A549 (cell line): ENCODE results near the gene C10orf90. TPM values are rescaled to one million over a fixed set of nuclear protein-coding genes. Genes with fewer than 3 reads are reported as not detected.

Experiments
- ATAC-seq, 2 experiments: fragments of 200-7000 bp in 1 of 2; fragments of >200 bp in 1 of 2; cut with Nextera tagmentation in 1 of 2; cut with Tn5 transposase in 1 of 2; 3 replicates each; pipeline versions ENCODE4 v1.8.0 to v1.9.1; 2018 to 2020; ENCODE audit warnings: mild to moderate bottlenecking in 1 of 2, moderate library complexity in 1 of 2
- CTCF ChIA-PET: fragments of 300-600 bp; sonication (Branson Sonifier 250); formaldehyde crosslinking; extraction: SDS; loops from one replicate; lab custom pipeline; 2021; ENCODE audit warnings: antibody characterized with exemption, inconsistent platforms; lab: Yijun Ruan, JAX
- POLR2A ChIA-PET: fragments of 350-600 bp; formaldehyde crosslinking; extraction: SDS; loops from one replicate; lab custom pipeline; 2021; ENCODE audit warnings: antibody characterized with exemption, inconsistent platforms; lab: Yijun Ruan, JAX
- DNase-seq, 2 experiments: peaks; one replicate each; pipeline versions ENCODE4 v3.0.0 to v3.0.0-alpha.2; 2011 to 2016; ENCODE audit warnings: low read depth in 1 of 2, low spot score in 1 of 2
- FAIRE-seq: peaks from 2 replicates; lab custom pipeline; 2011; peaks lifted over from hg19 to GRCh38; lab: Jason Lieb, UNC
- H3K27ac ChIP-seq, 2 experiments: fragments of >200 bp; sonication (Bioruptor Twin); formaldehyde crosslinking; 3 replicates each; pipeline ENCODE4 v1.5.1; 2016 to 2017
- H3K4me1 ChIP-seq: fragments of >200 bp; sonication (Bioruptor Twin); formaldehyde crosslinking; 3 replicates; pipeline ENCODE4 v1.6.1; 2016
- H3K4me2 ChIP-seq: fragments of >200 bp; sonication (Bioruptor Twin); formaldehyde crosslinking; 3 replicates; pipeline ENCODE4 v1.6.1; 2016
- H3K4me3 ChIP-seq: fragments of >200 bp; sonication (Bioruptor Twin); formaldehyde crosslinking; 3 replicates; pipeline ENCODE4 v1.5.1; 2016
- H3K9me3 ChIP-seq: fragments of >200 bp; sonication (Bioruptor Twin); formaldehyde crosslinking; 3 replicates; pipeline ENCODE4 v1.6.1; 2016
- CBX2 ChIP-seq: fragments of 200-600 bp; sonication (generic); IDR thresholded peaks from 2 replicates; pipeline ENCODE4 v1.6.1; 2016; ENCODE audit warnings: low read depth, mild to moderate bottlenecking, borderline replicate concordance
- CHD2 ChIP-seq: fragments of 150-350 bp; IDR thresholded peaks from 2 replicates; pipeline ENCODE4 v1.6.1; 2014; ENCODE audit warnings: low read length; ENCODE audit not compliant: partially characterized antibody
- EHF ChIP-seq: fragments of 250-450 bp; sonication (Bioruptor Pico); IDR thresholded peaks from 2 replicates; pipeline ENCODE4 v1.5.0; 2020; ENCODE audit warnings: mild to moderate bottlenecking
- EHMT2 ChIP-seq: fragments of 200-600 bp; sonication (generic); IDR thresholded peaks from 2 replicates; pipeline ENCODE4 v1.6.1; 2016; ENCODE audit warnings: antibody characterized with exemption, low read depth, mild to moderate bottlenecking, moderate library complexity
- EP300 ChIP-seq, 2 experiments: fragments of >200 bp; sonication (Bioruptor Twin); formaldehyde crosslinking; IDR thresholded peaks; 2 replicates in 1 of 2; 3 replicates in 1 of 2; pipeline ENCODE4 v1.6.1; 2016 to 2017
- ESRRA ChIP-seq: fragments of 150-350 bp; IDR thresholded peaks from 2 replicates; pipeline ENCODE4 v1.6.1; 2014; ENCODE audit warnings: mild to moderate bottlenecking, low read length, borderline replicate concordance
- FOSB ChIP-seq: fragments of 250-450 bp; sonication (Bioruptor Pico); IDR thresholded peaks from 2 replicates; pipeline ENCODE4 v1.5.0; 2020; ENCODE audit warnings: mild to moderate bottlenecking, moderate library complexity
- GATA3 ChIP-seq: IDR thresholded peaks from 2 replicates; pipeline ENCODE4 v1.6.1; 2012; ENCODE audit warnings: borderline replicate concordance
- HEYL ChIP-seq: fragments of 250-450 bp; sonication (Bioruptor Pico); IDR thresholded peaks from 2 replicates; pipeline ENCODE4 v1.8.0; 2021; ENCODE audit warnings: mild to moderate bottlenecking, moderate library complexity
- JUN ChIP-seq, 2 experiments: fragments of >200 bp; sonication (Bioruptor Twin); formaldehyde crosslinking; IDR thresholded peaks; 2 replicates in 1 of 2; 3 replicates in 1 of 2; pipeline ENCODE4 v1.6.1; 2016 to 2017
- JUNB ChIP-seq: fragments of >200 bp; sonication (Bioruptor Twin); formaldehyde crosslinking; IDR thresholded peaks from 2 replicates; pipeline ENCODE4 v1.6.1; 2016
- KDM5A ChIP-seq: fragments of 200-600 bp; sonication (generic); IDR thresholded peaks from 2 replicates; pipeline ENCODE4 v1.6.1; 2016; ENCODE audit warnings: antibody characterized with exemption, mild to moderate bottlenecking
- MAFK ChIP-seq: fragments of 450-650 bp; IDR thresholded peaks from 2 replicates; pipeline ENCODE4 v1.6.1; 2014; ENCODE audit not compliant: partially characterized antibody
- MAZ ChIP-seq: fragments of 150-350 bp; IDR thresholded peaks from 2 replicates; pipeline ENCODE4 v1.6.1; 2014; ENCODE audit warnings: antibody characterized with exemption, low read depth, low read length, borderline replicate concordance
- MYC ChIP-seq: IDR thresholded peaks from 2 replicates; pipeline ENCODE4 v1.6.1; 2012; ENCODE audit warnings: mild to moderate bottlenecking, inconsistent platforms, low read length, improper control_type of control experiment, borderline replicate concordance
- NFE2L2 ChIP-seq: fragments of 150-350 bp; conservative IDR thresholded peaks from 2 replicates; pipeline ENCODE4 v1.6.1; 2014; ENCODE audit warnings: low read length
- NPAS2 ChIP-seq: fragments of 250-450 bp; sonication (Bioruptor Pico); IDR thresholded peaks from 2 replicates; pipeline ENCODE4 v1.8.0; 2022; ENCODE audit warnings: mild to moderate bottlenecking, moderate library complexity, borderline replicate concordance
- PHF8 ChIP-seq: fragments of 200-600 bp; sonication (generic); IDR thresholded peaks from 2 replicates; pipeline ENCODE4 v1.6.1; 2016; ENCODE audit warnings: low read depth, mild to moderate bottlenecking, antibody characterized with exemption, moderate library complexity, borderline replicate concordance
- POLR2A ChIP-seq: IDR thresholded peaks from 2 replicates; pipeline ENCODE4 v1.6.1; 2012; ENCODE audit warnings: mild to moderate bottlenecking, low read length
- SREBF2 ChIP-seq: fragments of 450-650 bp; IDR thresholded peaks from 2 replicates; pipeline ENCODE4 v1.6.1; 2014; ENCODE audit warnings: mild to moderate bottlenecking, moderate library complexity
- TFCP2L1 ChIP-seq: fragments of 250-450 bp; sonication (Bioruptor Pico); IDR thresholded peaks from 2 replicates; pipeline ENCODE4 v1.5.0; 2021; ENCODE audit warnings: mild to moderate bottlenecking
- TP53 ChIP-seq: fragments of 250-450 bp; sonication (Bioruptor Pico); IDR thresholded peaks from 2 replicates; pipeline ENCODE4 v1.5.0; 2021; ENCODE audit warnings: mild to moderate bottlenecking, moderate library complexity
- ZC3H11A ChIP-seq: fragments of 450-650 bp; IDR thresholded peaks from 2 replicates; pipeline ENCODE4 v1.6.1; 2014; ENCODE audit warnings: antibody characterized with exemption, mild to moderate bottlenecking
- ZFP36 ChIP-seq: fragments of 450-650 bp; IDR thresholded peaks from 2 replicates; pipeline ENCODE4 v1.6.1; 2014; ENCODE audit warnings: borderline replicate concordance; ENCODE audit not compliant: partially characterized antibody
- WGBS: methylation state at CpG from one replicate; pipeline ENCODE4 v1.1.6; 2017; ENCODE audit errors: missing lambda C conversion rate; 5-methylcytosine and 5-hydroxymethylcytosine counted together
- polyA plus RNA-seq, 4 experiments: library from polyadenylated mRNA; depleted of rRNA in 3 of 4; stranded (reverse); fragments of >200 nt; fragmentation: RNase III in 1 of 4; extraction: RNeasy Plus Mini Kit Qiagen cat#74134 plus additional on column Dnase treatment in 1 of 4; gene quantifications; 2 replicates in 3 of 4; 3 replicates in 1 of 4; pipeline ENCODE4 v1.2.3, GENCODE V29; 2011 to 2017
- TF ChIP-seq, protein P1 (sequence below): fragments of 250-450 bp; sonication (Bioruptor Pico); IDR thresholded peaks from 2 replicates; pipeline ENCODE4 v1.5.0; 2021; ENCODE audit warnings: mild to moderate bottlenecking, moderate library complexity, borderline replicate concordance
- TF ChIP-seq, protein P2 (sequence below): fragments of >200 bp; sonication (Bioruptor Twin); formaldehyde crosslinking; IDR thresholded peaks from 3 replicates; pipeline ENCODE4 v1.6.1; 2016
- TF ChIP-seq, protein P3 (sequence below): IDR thresholded peaks from 2 replicates; pipeline ENCODE4 v1.6.1; 2012; ENCODE audit warnings: low read depth, borderline replicate concordance
- TF ChIP-seq, protein P4 (sequence below): fragments of 450-650 bp; IDR thresholded peaks from 2 replicates; pipeline ENCODE4 v1.6.1; 2014; ENCODE audit warnings: antibody characterized with exemption
- TF ChIP-seq, protein P5 (sequence below): IDR thresholded peaks from 2 replicates; pipeline ENCODE4 v1.6.1; 2012

C10orf90 gene
- polyA plus RNA-seq, 2 of the 4 experiments (the other 2 are of a cell fraction): 0.70 to 2.0 TPM

DNA sequence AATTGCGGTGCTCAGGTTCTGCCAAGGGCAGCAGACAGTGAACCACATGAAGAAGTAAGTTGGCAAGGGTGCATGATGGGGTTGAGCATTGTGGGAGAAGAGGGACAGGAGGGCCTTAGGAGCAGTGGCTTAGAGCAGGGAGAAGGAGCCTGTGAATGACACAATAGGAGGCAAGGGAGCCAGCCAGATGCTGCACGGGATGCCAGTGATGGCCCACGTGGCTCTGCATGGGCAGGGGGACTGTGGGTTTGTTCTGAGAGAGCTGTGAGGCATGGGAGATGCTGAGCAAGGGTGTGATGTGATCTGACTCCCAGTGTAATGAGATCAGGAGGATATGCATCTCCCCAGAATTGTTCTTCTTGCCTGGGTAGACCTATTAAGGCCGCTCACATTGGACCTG, 60.9 kb downstream of the C10orf90 start:
- FAIRE-seq (no peak), ATAC-seq (no peak), DNase-seq (no peak)
- ChIA-PET CTCF (no interaction called here), POLR2A (no interaction called here)
- Histone ChIP-seq H3K4me2 (no peak overlapping the region), H3K9me3 (no peaks in the 10 kb centered on the region), H3K4me1 (no peaks in the 10 kb centered on the region), H3K4me3 (no peak overlapping the region), H3K27ac (no peak overlapping the region)
- TF ChIP-seq MYC (no peak), MAFK (no peak), JUNB (no peak), EHMT2 (no peak), NPAS2 (CRISPR knock-in tag) (no peak), ZFP36 (no peak), JUN (IDR thresholded peaks at IDR 0.05) (no peak), TFCP2L1 (no peak), EP300 (IDR thresholded peaks at IDR 0.05) (no peak), TP53 (CRISPR knock-in tag) (no peak), MAZ (no peak), ESRRA (no peak), PHF8 (no peak), ZC3H11A (no peak)
- TF ChIP-seq, protein P1, sequence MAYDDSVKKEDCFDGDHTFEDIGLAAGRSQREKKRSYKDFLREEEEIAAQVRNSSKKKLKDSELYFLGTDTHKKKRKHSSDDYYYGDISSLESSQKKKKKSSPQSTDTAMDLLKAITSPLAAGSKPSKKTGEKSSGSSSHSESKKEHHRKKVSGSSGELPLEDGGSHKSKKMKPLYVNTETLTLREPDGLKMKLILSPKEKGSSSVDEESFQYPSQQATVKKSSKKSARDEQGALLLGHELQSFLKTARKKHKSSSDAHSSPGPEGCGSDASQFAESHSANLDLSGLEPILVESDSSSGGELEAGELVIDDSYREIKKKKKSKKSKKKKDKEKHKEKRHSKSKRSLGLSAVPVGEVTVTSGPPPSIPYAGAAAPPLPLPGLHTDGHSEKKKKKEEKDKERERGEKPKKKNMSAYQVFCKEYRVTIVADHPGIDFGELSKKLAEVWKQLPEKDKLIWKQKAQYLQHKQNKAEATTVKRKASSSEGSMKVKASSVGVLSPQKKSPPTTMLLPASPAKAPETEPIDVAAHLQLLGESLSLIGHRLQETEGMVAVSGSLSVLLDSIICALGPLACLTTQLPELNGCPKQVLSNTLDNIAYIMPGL (CRISPR knock-in tag): no peak
- TF ChIP-seq, protein P2, sequence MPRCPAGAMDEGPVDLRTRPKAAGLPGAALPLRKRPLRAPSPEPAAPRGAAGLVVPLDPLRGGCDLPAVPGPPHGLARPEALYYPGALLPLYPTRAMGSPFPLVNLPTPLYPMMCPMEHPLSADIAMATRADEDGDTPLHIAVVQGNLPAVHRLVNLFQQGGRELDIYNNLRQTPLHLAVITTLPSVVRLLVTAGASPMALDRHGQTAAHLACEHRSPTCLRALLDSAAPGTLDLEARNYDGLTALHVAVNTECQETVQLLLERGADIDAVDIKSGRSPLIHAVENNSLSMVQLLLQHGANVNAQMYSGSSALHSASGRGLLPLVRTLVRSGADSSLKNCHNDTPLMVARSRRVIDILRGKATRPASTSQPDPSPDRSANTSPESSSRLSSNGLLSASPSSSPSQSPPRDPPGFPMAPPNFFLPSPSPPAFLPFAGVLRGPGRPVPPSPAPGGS: no peak
- TF ChIP-seq, protein P3, sequence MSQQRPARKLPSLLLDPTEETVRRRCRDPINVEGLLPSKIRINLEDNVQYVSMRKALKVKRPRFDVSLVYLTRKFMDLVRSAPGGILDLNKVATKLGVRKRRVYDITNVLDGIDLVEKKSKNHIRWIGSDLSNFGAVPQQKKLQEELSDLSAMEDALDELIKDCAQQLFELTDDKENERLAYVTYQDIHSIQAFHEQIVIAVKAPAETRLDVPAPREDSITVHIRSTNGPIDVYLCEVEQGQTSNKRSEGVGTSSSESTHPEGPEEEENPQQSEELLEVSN: no peak
- TF ChIP-seq, protein P4, sequence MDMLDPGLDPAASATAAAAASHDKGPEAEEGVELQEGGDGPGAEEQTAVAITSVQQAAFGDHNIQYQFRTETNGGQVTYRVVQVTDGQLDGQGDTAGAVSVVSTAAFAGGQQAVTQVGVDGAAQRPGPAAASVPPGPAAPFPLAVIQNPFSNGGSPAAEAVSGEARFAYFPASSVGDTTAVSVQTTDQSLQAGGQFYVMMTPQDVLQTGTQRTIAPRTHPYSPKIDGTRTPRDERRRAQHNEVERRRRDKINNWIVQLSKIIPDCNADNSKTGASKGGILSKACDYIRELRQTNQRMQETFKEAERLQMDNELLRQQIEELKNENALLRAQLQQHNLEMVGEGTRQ: no peak
- WGBS: 19% methylated on average over 4 of the region's 4 CpGs

DNA sequence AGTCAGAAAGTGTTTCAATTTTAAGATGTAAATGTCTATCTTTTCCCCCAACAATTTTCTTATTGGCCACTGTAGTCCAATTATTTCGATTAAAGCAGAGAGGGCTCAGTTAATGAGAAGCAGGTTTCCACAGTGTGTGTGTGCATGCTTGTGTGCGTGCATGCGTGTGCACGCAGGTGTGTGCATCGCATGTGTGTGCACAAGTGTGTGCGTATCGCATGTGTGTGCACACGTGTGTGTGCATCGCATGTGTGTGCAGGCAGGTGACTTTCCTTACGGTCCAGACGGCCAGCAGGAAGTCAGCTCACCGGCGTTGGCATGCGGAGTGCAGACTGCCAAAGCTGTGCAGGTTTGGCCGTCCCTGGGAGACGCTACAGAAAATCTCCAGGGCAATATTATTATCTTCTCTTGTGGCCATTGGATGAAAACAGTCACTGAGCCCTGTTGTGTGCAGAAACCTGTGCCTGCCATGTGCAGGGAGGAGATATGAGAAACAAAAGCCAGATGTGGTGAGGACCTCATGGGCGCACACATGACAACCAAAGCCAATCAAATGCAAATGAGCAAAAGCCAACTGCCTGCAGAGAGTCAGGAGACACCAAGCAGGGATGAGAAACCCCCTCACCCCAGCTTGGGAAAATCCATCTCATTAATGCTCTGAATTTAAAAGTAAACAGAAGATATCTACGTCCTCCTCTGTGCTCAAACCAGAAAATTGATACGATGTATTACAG, 70.4 kb downstream of the C10orf90 start:
- no peak for TF ChIP-seq SREBF2
- TF ChIP-seq MYC: no peak
- no peak for TF ChIP-seq MAZ
- no peak for TF ChIP-seq EP300 (IDR thresholded peaks at IDR 0.05)
- no peak for TF ChIP-seq TFCP2L1
- no peak for TF ChIP-seq CHD2
- no peak for TF ChIP-seq POLR2A
- TF ChIP-seq GATA3: no peak
- TF ChIP-seq, protein P3: no peak
- TF ChIP-seq FOSB (CRISPR knock-in tag): no peak
- TF ChIP-seq, protein P4: no peak
- TF ChIP-seq HEYL (CRISPR knock-in tag): no peak
- no peak for TF ChIP-seq JUNB
- TF ChIP-seq, protein P2: no peak
- TF ChIP-seq NFE2L2: no peak
- no peak for TF ChIP-seq PHF8
- TF ChIP-seq, protein P5, sequence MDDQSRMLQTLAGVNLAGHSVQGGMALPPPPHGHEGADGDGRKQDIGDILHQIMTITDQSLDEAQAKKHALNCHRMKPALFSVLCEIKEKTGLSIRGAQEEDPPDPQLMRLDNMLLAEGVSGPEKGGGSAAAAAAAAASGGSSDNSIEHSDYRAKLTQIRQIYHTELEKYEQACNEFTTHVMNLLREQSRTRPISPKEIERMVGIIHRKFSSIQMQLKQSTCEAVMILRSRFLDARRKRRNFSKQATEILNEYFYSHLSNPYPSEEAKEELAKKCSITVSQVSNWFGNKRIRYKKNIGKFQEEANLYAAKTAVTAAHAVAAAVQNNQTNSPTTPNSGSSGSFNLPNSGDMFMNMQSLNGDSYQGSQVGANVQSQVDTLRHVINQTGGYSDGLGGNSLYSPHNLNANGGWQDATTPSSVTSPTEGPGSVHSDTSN: no peak
- no peak for TF ChIP-seq CBX2
- no peak for TF ChIP-seq KDM5A
- TF ChIP-seq EHF (CRISPR knock-in tag): no peak
- TF ChIP-seq, all 56 proteins: peak for 0
- POLR2A ChIA-PET: no interaction called here
- no peaks in the 10 kb centered on the region for H3K9me3 ChIP-seq
- H3K27ac ChIP-seq: no peak overlapping the region
- DNase-seq (no peak), ATAC-seq (no peak), FAIRE-seq (no peak)
- H3K4me3 ChIP-seq: no peak overlapping the region
- H3K4me2 ChIP-seq: no peak overlapping the region
- no peaks in the 10 kb centered on the region for H3K4me1 ChIP-seq
- CTCF ChIA-PET: no interaction called here
- 57% methylated on average over 19 of the region's 19 CpGs for WGBS
